HEK293 (cell line): ENCODE measurements around the gene UBE2D1.

Experiments used
- CTCF ChIA-PET: fragments of 350-600 bp; formaldehyde crosslinking; extraction: SDS; loops from one replicate; lab custom pipeline; 2021; ENCODE audit warnings: antibody characterized with exemption; lab: Yijun Ruan, JAX
- POLR2A ChIA-PET: fragments of 300-600 bp; formaldehyde crosslinking; extraction: SDS; loops from one replicate; lab custom pipeline; 2020; ENCODE audit warnings: antibody characterized with exemption, inconsistent platforms; lab: Yijun Ruan, JAX
- H3K27ac ChIP-seq: fragments of 200-500 bp; sonication (Bioruptor generic); 2 replicates; pipeline ENCODE4 v1.5.1; 2014; ENCODE audit warnings: low read depth, low read length, control low read depth, inconsistent platforms; ENCODE audit errors: extremely low read depth
- H3K36me3 ChIP-seq, 2 experiments: fragments of 200-500 bp in 1 of 2; sonication (Bioruptor generic) in 1 of 2; 1 replicate in 1 of 2; 2 replicates in 1 of 2; pipeline ENCODE4 v1.5.1; 2014 to 2017; ENCODE audit warnings: inconsistent platforms in 2 of 2, low read length in 2 of 2; ENCODE audit not compliant: control insufficient read depth in 2 of 2, insufficient read depth in 1 of 2
- H3K4me1 ChIP-seq: fragments of 200-500 bp; sonication (Bioruptor generic); 2 replicates; pipeline ENCODE4 v1.5.1; 2014; ENCODE audit warnings: mild to moderate bottlenecking, low read length, inconsistent platforms; ENCODE audit not compliant: control insufficient read depth, insufficient read depth
- H3K4me3 ChIP-seq: 2 replicates; pipeline ENCODE4 v1.5.1; 2011; ENCODE audit warnings: low read depth, mild to moderate bottlenecking, control low read depth, low read length, moderate library complexity
- H3K9me3 ChIP-seq: fragments of 200-500 bp; sonication (Bioruptor generic); 2 replicates; pipeline ENCODE4 v1.5.1; 2014; ENCODE audit warnings: low read depth, low read length, inconsistent platforms; ENCODE audit not compliant: control insufficient read depth, insufficient read depth
- AEBP2 ChIP-seq: fragments of 450-650 bp; formaldehyde crosslinking; IDR thresholded peaks from 2 replicates; pipeline ENCODE4 v1.5.1; 2016; ENCODE audit warnings: missing biosample characterization, missing genetic modification characterization, borderline replicate concordance
- FEZF1 ChIP-seq: fragments of 450-650 bp; formaldehyde crosslinking; IDR thresholded peaks from 2 replicates; pipeline ENCODE4 v1.5.1; 2016; ENCODE audit warnings: missing biosample characterization, missing genetic modification characterization
- GLI2 ChIP-seq: fragments of 450-650 bp; formaldehyde crosslinking; IDR thresholded peaks from 2 replicates; pipeline ENCODE4; 2017; ENCODE audit warnings: missing biosample characterization, missing genetic modification characterization, low read depth, borderline replicate concordance
- IKZF3 ChIP-seq: fragments of 450-650 bp; IDR thresholded peaks from 2 replicates; pipeline ENCODE4 v1.5.0; 2018; ENCODE audit warnings: missing biosample characterization, mild to moderate bottlenecking, missing genetic modification characterization, moderate library complexity
- PRDM1 ChIP-seq: fragments of 450-650 bp; formaldehyde crosslinking; IDR thresholded peaks from 2 replicates; pipeline ENCODE4; 2016; ENCODE audit warnings: missing biosample characterization, missing genetic modification characterization
- SCRT1 ChIP-seq: fragments of 450-650 bp; formaldehyde crosslinking; IDR thresholded peaks from 2 replicates; pipeline ENCODE4 v1.5.1; 2016; ENCODE audit warnings: missing biosample characterization, missing genetic modification characterization, borderline replicate concordance
- SCRT2 ChIP-seq: fragments of 450-650 bp; formaldehyde crosslinking; IDR thresholded peaks from 2 replicates; pipeline ENCODE4 v1.5.1; 2016; ENCODE audit warnings: missing biosample characterization, missing genetic modification characterization
- TRIM28 ChIP-seq: IDR thresholded peaks from 2 replicates; pipeline ENCODE4 v1.6.1; 2011; ENCODE audit warnings: low read length, control low read depth, borderline replicate concordance
- ZBTB20 ChIP-seq: fragments of 450-650 bp; formaldehyde crosslinking; IDR thresholded peaks from 2 replicates; pipeline ENCODE4 v1.5.1; 2016; ENCODE audit warnings: missing biosample characterization, missing genetic modification characterization
- ZIC2 ChIP-seq: fragments of 450-650 bp; formaldehyde crosslinking; IDR thresholded peaks from 2 replicates; pipeline ENCODE4 v1.5.1; 2016; ENCODE audit warnings: missing biosample characterization, missing genetic modification characterization
- ZNF121 ChIP-seq: fragments of 450-650 bp; formaldehyde crosslinking; IDR thresholded peaks from 2 replicates; pipeline ENCODE4 v1.5.1; 2016; ENCODE audit warnings: missing biosample characterization, missing genetic modification characterization
- ZNF140 ChIP-seq: fragments of 450-650 bp; formaldehyde crosslinking; IDR thresholded peaks from 2 replicates; pipeline ENCODE4 v1.5.1; 2016; ENCODE audit warnings: missing biosample characterization, missing genetic modification characterization
- ZNF18 ChIP-seq: fragments of 450-650 bp; formaldehyde crosslinking; IDR thresholded peaks from 2 replicates; pipeline ENCODE4 v1.5.1; 2016; ENCODE audit warnings: missing biosample characterization, missing genetic modification characterization
- ZNF280C ChIP-seq: fragments of 450-650 bp; formaldehyde crosslinking; IDR thresholded peaks from 2 replicates; pipeline ENCODE4 v1.5.1; 2016; ENCODE audit warnings: missing biosample characterization, missing genetic modification characterization
- ZNF335 ChIP-seq: fragments of 450-650 bp; formaldehyde crosslinking; conservative IDR thresholded peaks from 2 replicates; pipeline ENCODE4 v1.5.1; 2016; ENCODE audit warnings: missing biosample characterization, missing genetic modification characterization
- ZNF354C ChIP-seq: fragments of 450-650 bp; formaldehyde crosslinking; IDR thresholded peaks from 2 replicates; pipeline ENCODE4 v1.5.1; 2016; ENCODE audit warnings: missing biosample characterization, missing genetic modification characterization, low read depth, borderline replicate concordance
- ZNF433 ChIP-seq: fragments of 450-650 bp; formaldehyde crosslinking; IDR thresholded peaks from 2 replicates; pipeline ENCODE4 v1.5.1; 2016; ENCODE audit warnings: missing biosample characterization, missing genetic modification characterization, low read depth
- ZNF549 ChIP-seq: fragments of 450-650 bp; IDR thresholded peaks from 2 replicates; pipeline ENCODE4 v1.5.1; 2018; ENCODE audit warnings: missing biosample characterization, missing genetic modification characterization, mild to moderate bottlenecking, inconsistent platforms, moderate library complexity
- ZNF629 ChIP-seq: fragments of 450-650 bp; formaldehyde crosslinking; IDR thresholded peaks from 2 replicates; pipeline ENCODE4 v1.5.1; 2017; ENCODE audit warnings: missing biosample characterization, missing genetic modification characterization
- ZNF645 ChIP-seq: fragments of 450-650 bp; formaldehyde crosslinking; IDR thresholded peaks from 2 replicates; pipeline ENCODE4; 2016; ENCODE audit warnings: missing biosample characterization, missing genetic modification characterization
- ZNF654 ChIP-seq: fragments of 450-650 bp; formaldehyde crosslinking; IDR thresholded peaks from 2 replicates; pipeline ENCODE4 v1.5.1; 2016; ENCODE audit warnings: low read depth, missing biosample characterization, missing genetic modification characterization
- ZNF768 ChIP-seq: fragments of 450-650 bp; formaldehyde crosslinking; IDR thresholded peaks from 2 replicates; pipeline ENCODE4 v1.5.1; 2018; ENCODE audit warnings: missing biosample characterization, mild to moderate bottlenecking, missing genetic modification characterization
- ZNF791 ChIP-seq: fragments of 450-650 bp; formaldehyde crosslinking; IDR thresholded peaks from 2 replicates; pipeline ENCODE4 v1.5.1; 2016; ENCODE audit warnings: missing biosample characterization, missing genetic modification characterization
- ZXDB ChIP-seq: fragments of 450-650 bp; formaldehyde crosslinking; IDR thresholded peaks from 2 replicates; pipeline ENCODE4 v1.5.1; 2016; ENCODE audit warnings: missing biosample characterization, missing genetic modification characterization

UBE2D1 gene

GRCh38 chr10:58341947-58342346 is 7.1 kb downstream of the UBE2D1 start:
- CTCF ChIA-PET, result interaction anchor here (0.7 to 3.2 kb wide), 3 partner anchors 14 to 152 kb away, joined by 4 to 11 read pairs (median 6); no protein-coding TSS in a partner anchor
- H3K4me3 ChIP-seq, result no peak overlapping the region
- H3K4me1 ChIP-seq, result 0 out of 2 replicates have a peak, but pooled peaks cover 3% of the 10 kb centered on the region
- TF ChIP-seq ZNF654 (tag by site-specific recombination) (no peak), ZNF433 (no peak), ZNF791 (tag by site-specific recombination) (no peak), ZIC2 (tag by site-specific recombination) (no peak), GLI2 (tag by site-specific recombination) (no peak)
- no peaks in the 10 kb centered on the region for H3K9me3 ChIP-seq
- no peaks in the 10 kb centered on the region for H3K36me3 ChIP-seq
- H3K27ac ChIP-seq, result no peak overlapping the region
- POLR2A ChIA-PET, result no interaction called here

GRCh38 chr10:58347967-58348366 is 13.2 kb downstream of the UBE2D1 start:
- Histone ChIP-seq H3K4me1 (peaks cover 17% of the 10 kb centered on the region), H3K4me3 (no peak overlapping the region), H3K27ac (peak overlapping the region; percentile 53), H3K9me3 (no peaks in the 10 kb centered on the region), H3K36me3 (no peaks in the 10 kb centered on the region)
- ChIA-PET POLR2A (interaction anchor here (2.7 kb wide), 1 partner anchor 13 kb away, joined by 9 read pairs; the partner anchor contains the start of gene UBE2D1), CTCF (no interaction called here)
- TF ChIP-seq ZNF645 (tag by site-specific recombination), result no peak

GRCh38 chr10:58348571-58349033 is 13.8 kb downstream of the UBE2D1 start:
- ChIA-PET POLR2A (interaction anchor here (2.7 kb wide), 1 partner anchor 13 kb away, joined by 9 read pairs; the partner anchor contains the start of gene UBE2D1), CTCF (no interaction called here)
- peak overlapping the region; percentile 53 for H3K27ac ChIP-seq
- no peak overlapping the region for H3K4me3 ChIP-seq
- peaks cover 22% of the 10 kb centered on the region for H3K4me1 ChIP-seq
- no peaks in the 10 kb centered on the region for H3K9me3 ChIP-seq
- no peaks in the 10 kb centered on the region for H3K36me3 ChIP-seq
- TF ChIP-seq IKZF3 (tag by site-specific recombination), result peak; percentile 54; the same call in 1 of the 2 replicates
- peak; percentile 17; the same call in 1 of the 2 replicates for TF ChIP-seq ZNF629 (tag by site-specific recombination)
- TF ChIP-seq ZBTB20 (tag by site-specific recombination), result peak; percentile 70; the same call in 1 of the 2 replicates
- 0 out of 2 replicates have a peak, but pooled peaks have one; percentile 14 for TF ChIP-seq ZNF335 (tag by site-specific recombination)
- peak; percentile 27; the same call in 1 of the 2 replicates for TF ChIP-seq FEZF1
- no peak for TF ChIP-seq ZNF140 (tag by site-specific recombination)
- TF ChIP-seq ZNF433, result no peak
- peak; percentile 60; the same call in 1 of the 2 replicates for TF ChIP-seq TRIM28
- peak; percentile 45; the same call in 1 of the 2 replicates for TF ChIP-seq SCRT1
- TF ChIP-seq ZNF121, result no peak
- TF ChIP-seq PRDM1 (tag by site-specific recombination), result peak; percentile 53; the same call in 1 of the 2 replicates
- TF ChIP-seq ZNF280C (tag by site-specific recombination), result no peak
- peak; percentile 93 for TF ChIP-seq ZNF18 (tag by site-specific recombination)
- peak; percentile 61; the same call in 1 of the 2 replicates for TF ChIP-seq SCRT2
- no peak for TF ChIP-seq ZNF768 (tag by site-specific recombination)
- TF ChIP-seq ZNF354C (tag by site-specific recombination), result no peak
- no peak for TF ChIP-seq AEBP2 (tag by site-specific recombination)
- TF ChIP-seq ZXDB (tag by site-specific recombination), result peak; percentile 51; the same call in 1 of the 2 replicates
- TF ChIP-seq ZNF549 (tag by site-specific recombination), result no peak
